Common myeloid progenitor, CD34-positive (primary cell): ENCODE results near the gene ACTG1. TPM values are rescaled to one million over a fixed set of nuclear protein-coding genes. Genes with fewer than 3 reads are reported as not detected.

ENCODE experiments used
- CTCF ChIA-PET: fragments of 350-600 bp; sonication (Branson Sonifier 250); formaldehyde crosslinking; loops from one replicate; lab custom pipeline; 2021; ENCODE audit warnings: antibody characterized with exemption; lab: Charles Lee
- POLR2A ChIA-PET: fragments of 350-600 bp; sonication (Branson Sonifier 250); formaldehyde crosslinking; loops from one replicate; lab custom pipeline; 2021; ENCODE audit warnings: antibody characterized with exemption; lab: Charles Lee
- DNase-seq, 3 donors: peaks; one replicate each; pipeline versions ENCODE4 v3.0.0 to v3.0.0-alpha.2; 2013
- H3K27ac ChIP-seq, 2 experiments: 1 replicate in 1 of 2; 2 replicates in 1 of 2; pipeline ENCODE4 v1.7.0; 2013; ENCODE audit warnings: inconsistent platforms in 2 of 2, low read length in 2 of 2, mild to moderate bottlenecking in 2 of 2, low read depth in 1 of 2, moderate library complexity in 1 of 2; ENCODE audit not compliant: severe bottlenecking in 2 of 2, insufficient read depth in 1 of 2, poor library complexity in 1 of 2
- H3K27me3 ChIP-seq, 5 experiments: replicated peaks in 2 of 5; 1 replicate in 3 of 5; 2 replicates in 2 of 5; pipeline versions ENCODE4 v1.6.1 to v1.7.0; 2013; ENCODE audit warnings: low read length in 4 of 5, mild to moderate bottlenecking in 2 of 5, moderate library complexity in 2 of 5, inconsistent platforms in 1 of 5; ENCODE audit not compliant: insufficient read depth in 5 of 5, control insufficient read depth in 4 of 5
- H3K36me3 ChIP-seq, 4 experiments: 1 replicate in 2 of 4; 2 replicates in 2 of 4; pipeline versions ENCODE4 v1.6.1 to v1.7.0; 2013; ENCODE audit warnings: low read length in 3 of 4, control low read depth in 1 of 4, mild to moderate bottlenecking in 1 of 4; ENCODE audit not compliant: control insufficient read depth in 4 of 4, insufficient read depth in 4 of 4
- H3K4me1 ChIP-seq, 4 experiments: 1 replicate in 3 of 4; 2 replicates in 1 of 4; pipeline versions ENCODE4 v1.6.1 to v1.7.1; 2013; ENCODE audit warnings: low read length in 3 of 4, mild to moderate bottlenecking in 3 of 4, control low read depth in 1 of 4, inconsistent platforms in 1 of 4, moderate library complexity in 1 of 4; ENCODE audit not compliant: control insufficient read depth in 4 of 4, insufficient read depth in 4 of 4; ENCODE audit errors: control extremely low read depth in 1 of 4
- H3K4me3 ChIP-seq, 7 experiments: 1 replicate in 4 of 7; 2 replicates in 3 of 7; pipeline versions ENCODE4 v1.5.1 to v1.7.0; 2013; ENCODE audit warnings: mild to moderate bottlenecking in 7 of 7, low read length in 6 of 7, moderate library complexity in 6 of 7, inconsistent platforms in 2 of 7, low read depth in 2 of 7, control low read depth in 1 of 7; ENCODE audit not compliant: insufficient read depth in 4 of 7, control insufficient read depth in 1 of 7; ENCODE audit errors: extremely low read depth in 1 of 7
- H3K9me3 ChIP-seq, 5 experiments: 1 replicate in 4 of 5; 2 replicates in 1 of 5; pipeline versions ENCODE4 v1.6.1 to v1.7.1; 2013; ENCODE audit warnings: low read length in 4 of 5, mild to moderate bottlenecking in 2 of 5, inconsistent platforms in 1 of 5, low read depth in 1 of 5, moderate library complexity in 1 of 5; ENCODE audit not compliant: control insufficient read depth in 4 of 5, insufficient read depth in 2 of 5; ENCODE audit errors: control extremely low read depth in 1 of 5
- WGBS: methylation state at CpG from one replicate; pipeline ENCODE4 v1.1.5; 2013; ENCODE audit not compliant: insufficient coverage; 5-methylcytosine and 5-hydroxymethylcytosine counted together
- polyA plus RNA-seq: library from polyadenylated mRNA; unstranded; fragments of 120-200 nt; gene quantifications from one replicate; pipeline ENCODE4 v1.2.1, GENCODE V29; 2013

The ACTG1 gene
- 1,865 TPM for polyA plus RNA-seq

- under 1% methylated on average over 95 of the region's 111 CpGs for WGBS
- peaks cover 0 to 36% (median 25%) of the 10 kb centered on the region in 4 experiments for H3K36me3 ChIP-seq
- CTCF ChIA-PET: interaction anchor here (0.6 to 2.0 kb wide), 3 partner anchors 11 to 142 kb away, joined by 3 to 6 read pairs (median 5); no protein-coding TSS in a partner anchor
- peak within 1 kb of the TSS; percentile 67 to 94 (median 90) for H3K4me3 ChIP-seq
- POLR2A ChIA-PET: interaction anchor here (0.7 to 2.8 kb wide), 6 partner anchors 14 to 118 kb away, joined by 3 to 10 read pairs (median 4); partner anchors contain the start of gene BAHCC1
- H3K4me1 ChIP-seq: peaks cover 4 to 62% (median 58%) of the 10 kb centered on the region in 4 experiments
- no peaks in the 10 kb centered on the region for H3K27me3 ChIP-seq
- H3K27ac ChIP-seq: peak within 1 kb of the TSS; percentile 40 to 79
- DNase-seq: peak; percentile 88 to 95 (median 94)
- no peaks in the 10 kb centered on the region for H3K9me3 ChIP-seq
Observed at GRCh38 chr17:81512562-81513371, at the start of gene ACTG1. Gene ACTG1, minus strand, starts transcription at chr17:81512799. Its CDS starts 445 bp downstream, at chr17:81512354.

- Histone ChIP-seq H3K9me3 (no peaks in the 10 kb centered on the region), H3K27me3 (no peaks in the 10 kb centered on the region), H3K36me3 (peaks cover 9 to 64% (median 40%) of the 10 kb centered on the region in 4 experiments), H3K27ac (peak overlapping the region in 1 of 2 experiments; percentile 70), H3K4me1 (peaks cover 4 to 34% (median 25%) of the 10 kb centered on the region in 4 experiments), H3K4me3 (peak overlapping the region in 2 of 7 experiments; percentile 2 to 19)
- CTCF ChIA-PET: interaction anchor here (0.8 to 1.0 kb wide), 2 partner anchors 13 to 39 kb away, joined by 3 read pairs; no protein-coding TSS in a partner anchor
- DNase-seq: peak in 1 of 3 donors; percentile 7
- WGBS: 90% methylated on average over 2 of the region's 4 CpGs
- POLR2A ChIA-PET: interaction anchor here (0.6 kb wide), 1 partner anchor 339 kb away, joined by 3 read pairs; the partner anchor contains the start of gene CEP131
Observed at GRCh38 chr17:81561494-81561885, 48.9 kb upstream of the ACTG1 start.

GRCh38 chr17:81558941-81559806 is 46.6 kb upstream of the ACTG1 start:
- Histone ChIP-seq H3K27me3 (no peaks in the 10 kb centered on the region), H3K4me3 (no peak overlapping the region)
- 98% methylated on average over 18 of the region's 27 CpGs for WGBS

GRCh38 chr17:81558115-81558468 is 45.5 kb upstream of the ACTG1 start:
- CTCF ChIA-PET: interaction anchor here (1.5 kb wide), 1 partner anchor 9 kb away, joined by 4 read pairs; no protein-coding TSS in a partner anchor
- no peak for DNase-seq
- Histone ChIP-seq H3K4me3 (no peak overlapping the region), H3K27me3 (no peaks in the 10 kb centered on the region), H3K4me1 (peaks cover 4 to 24% (median 20%) of the 10 kb centered on the region in 4 experiments), H3K27ac (no peak overlapping the region), H3K36me3 (peaks cover 4 to 48% (median 30%) of the 10 kb centered on the region in 4 experiments), H3K9me3 (no peaks in the 10 kb centered on the region)
- 96% methylated on average over 10 of the region's 12 CpGs for WGBS
- POLR2A ChIA-PET: no interaction called here

More at GRCh38 chr17:81558941-81559806, 46.6 kb upstream of the ACTG1 start:
- ChIA-PET POLR2A (no interaction called here), CTCF (interaction anchor here (1.4 kb wide), 1 partner anchor 42 kb away, joined by 5 read pairs; no protein-coding TSS in a partner anchor)
- DNase-seq: no peak
- Histone ChIP-seq H3K9me3 (no peaks in the 10 kb centered on the region), H3K27ac (no peak overlapping the region), H3K4me1 (peaks cover 4 to 17% (median 11%) of the 10 kb centered on the region in 4 experiments), H3K36me3 (peaks cover 4 to 54% (median 36%) of the 10 kb centered on the region in 4 experiments)

GRCh38 chr17:81557276-81558114 is 44.9 kb upstream of the ACTG1 start:
- H3K4me1 ChIP-seq: peaks cover 4 to 30% (median 26%) of the 10 kb centered on the region in 4 experiments
- POLR2A ChIA-PET: no interaction called here
- H3K27me3 ChIP-seq: no peaks in the 10 kb centered on the region
- 96% methylated on average over 19 of the region's 21 CpGs for WGBS
- H3K36me3 ChIP-seq: peaks cover 3 to 45% (median 29%) of the 10 kb centered on the region in 4 experiments
- H3K27ac ChIP-seq: no peak overlapping the region
- CTCF ChIA-PET: interaction anchor here (1.5 kb wide), 1 partner anchor 9 kb away, joined by 4 read pairs; no protein-coding TSS in a partner anchor
- DNase-seq: no peak
- no peaks in the 10 kb centered on the region for H3K9me3 ChIP-seq
- no peak overlapping the region for H3K4me3 ChIP-seq

GRCh38 chr17:81556863-81557262 is 44.3 kb upstream of the ACTG1 start:
- no peak overlapping the region for H3K27ac ChIP-seq
- DNase-seq: no peak
- H3K27me3 ChIP-seq: no peaks in the 10 kb centered on the region
- POLR2A ChIA-PET: no interaction called here
- no peak overlapping the region for H3K4me3 ChIP-seq
- peaks cover 4 to 30% (median 26%) of the 10 kb centered on the region in 4 experiments for H3K4me1 ChIP-seq
- peaks cover 2 to 43% (median 29%) of the 10 kb centered on the region in 4 experiments for H3K36me3 ChIP-seq
- WGBS: 97% methylated on average over 6 of the region's 6 CpGs
- CTCF ChIA-PET: interaction anchor here (1.5 kb wide), 1 partner anchor 10 kb away, joined by 4 read pairs; no protein-coding TSS in a partner anchor
- H3K9me3 ChIP-seq: no peaks in the 10 kb centered on the region
